Neural cell (in vitro differentiated cells): ENCODE measurements around the gene IL17REL.

Experiments used
- CTCF ChIP-seq: fragments of 450-650 bp; IDR thresholded peaks from 2 replicates; pipeline ENCODE4 v1.5.1; 2014; ENCODE audit warnings: antibody characterized with exemption, mild to moderate bottlenecking, moderate library complexity; ENCODE audit not compliant: poor library complexity, severe bottlenecking
- EZH2 ChIP-seq: fragments of 200-600, 300-800 bp; shearing (Covaris generic), sonication (generic); IDR thresholded peaks from 2 replicates; pipeline ENCODE4 v1.6.1; 2014; ENCODE audit warnings: antibody characterized with exemption, low read length, borderline replicate concordance, mild to moderate bottlenecking; ENCODE audit not compliant: insufficient read depth, poor library complexity, severe bottlenecking

- TF ChIP-seq EZH2 (no peak), CTCF (no peak)
Measured at GRCh38 chr22:50051930-50052329, 39.4 kb upstream of the IL17REL start.
